Gastroesophageal sphincter (tissue), 4 donors: Measurements from ENCODE around the gene METTL18. TPM values are rescaled to one million over a fixed set of nuclear protein-coding genes. Genes with fewer than 3 reads are reported as not detected.

Experiments used
- ATAC-seq: fragments of 150-250 bp; one replicate; pipeline ENCODE4 v1.9.1; 2016; ENCODE audit warnings: mild to moderate bottlenecking, moderate library complexity
- H3K27ac ChIP-seq, 4 donors: fragments of 200-600 bp; sonication (generic) in 3 of 4; 1 replicate in 3 of 4; 2 replicates in 1 of 4; pipeline ENCODE4 v1.5.1; 2016 to 2019
- H3K27me3 ChIP-seq: fragments of 200-600 bp; sonication (generic); one replicate; pipeline ENCODE4 v1.5.1; 2019
- H3K36me3 ChIP-seq, 2 donors: fragments of 200-600 bp; sonication (generic); one replicate each; pipeline ENCODE4 v1.5.1; 2019; ENCODE audit warnings: control low read depth in 1 of 2
- H3K4me1 ChIP-seq, 3 donors: fragments of 200-600 bp; sonication (generic); 1 replicate in 2 of 3; 2 replicates in 1 of 3; pipeline ENCODE4 v1.5.1; 2016 to 2019; ENCODE audit warnings: control low read depth in 2 of 3
- H3K4me3 ChIP-seq, 2 donors: fragments of 200-600 bp; sonication (generic); one replicate each; pipeline ENCODE4 v1.5.1; 2019; ENCODE audit warnings: mild to moderate bottlenecking in 1 of 2, moderate library complexity in 1 of 2
- H3K9me3 ChIP-seq, 3 donors: fragments of 200-600 bp; sonication (generic); one replicate each; pipeline ENCODE4 v1.5.1; 2017 to 2019; ENCODE audit warnings: control low read depth in 2 of 3
- EP300 ChIP-seq: sonication (generic); formaldehyde crosslinking; IDR thresholded peaks from one replicate; pipeline ENCODE4 v1.6.1; 2017; ENCODE audit warnings: antibody characterized with exemption, mild to moderate bottlenecking
- POLR2A ChIP-seq, 2 donors: fragments of 450-650 bp; IDR thresholded peaks; one replicate each; pipeline ENCODE4 v1.6.1; 2017; ENCODE audit warnings: antibody characterized with exemption in 2 of 2, mild to moderate bottlenecking in 2 of 2, moderate library complexity in 1 of 2
- POLR2AphosphoS5 ChIP-seq: sonication (generic); formaldehyde crosslinking; IDR thresholded peaks from one replicate; pipeline ENCODE4 v1.6.1; 2017; ENCODE audit warnings: antibody characterized with exemption
- WGBS, 2 donors: methylation state at CpG; one replicate each; pipeline ENCODE4 v1.1.5; 2018; ENCODE audit warnings: low coverage in 1 of 2; 5-methylcytosine and 5-hydroxymethylcytosine counted together
- total RNA-seq, 4 donors: library from RNA; depleted of rRNA; stranded (reverse); fragments of >200 nt; gene quantifications; one replicate each; pipeline ENCODE4 v1.1.0, GENCODE V29; 2016
- TF ChIP-seq, protein P1 (sequence below), 4 experiments: fragments of 200-600 bp in 2 of 4; fragments of 450-650 bp in 2 of 4; sonication (generic) in 1 of 4; IDR thresholded peaks; one replicate each; pipeline ENCODE4 v1.5.1; 2017 to 2019; ENCODE audit warnings: antibody characterized with exemption in 4 of 4, mild to moderate bottlenecking in 2 of 4, moderate library complexity in 2 of 4

METTL18 gene
- total RNA-seq, 4 donors from 2014 or later = 3.9 to 8.8 (median 6.1) TPM

DNA sequence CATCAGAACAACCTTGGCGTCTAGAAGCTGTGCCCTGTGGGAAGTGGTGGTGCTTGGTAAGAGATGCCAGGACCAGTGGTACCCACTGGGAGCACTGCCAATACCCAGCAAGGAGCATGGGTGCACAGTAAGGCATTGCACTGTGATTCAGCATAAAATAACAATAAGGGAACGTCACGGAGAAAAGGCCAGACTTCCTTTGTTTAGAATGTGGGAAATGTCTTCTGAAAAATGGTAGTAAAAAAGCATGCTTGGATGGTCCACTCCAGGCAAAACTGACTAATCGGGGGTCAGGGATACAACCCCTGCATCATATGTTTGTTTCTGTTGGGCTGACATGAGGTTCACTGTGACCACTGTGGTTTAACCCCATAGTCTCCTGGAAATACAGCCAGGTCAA, 14.7 kb downstream of the METTL18 start:
- Histone ChIP-seq H3K9me3 (no peaks in the 10 kb centered on the region), H3K36me3 (peaks cover 0 to 3% of the 10 kb centered on the region in 2 donors), H3K27ac (no peak overlapping the region), H3K27me3 (peaks cover 7% of the 10 kb centered on the region), H3K4me3 (no peak overlapping the region), H3K4me1 (no peaks in the 10 kb centered on the region)
- WGBS, 2 donors = 23 to 48% methylated on average over 4 of the region's 4 CpGs
- TF ChIP-seq EP300 (no peak), POLR2AphosphoS5 (no peak), POLR2A (IDR thresholded peaks at IDR 0.05) (no peak)
- TF ChIP-seq, protein P1, sequence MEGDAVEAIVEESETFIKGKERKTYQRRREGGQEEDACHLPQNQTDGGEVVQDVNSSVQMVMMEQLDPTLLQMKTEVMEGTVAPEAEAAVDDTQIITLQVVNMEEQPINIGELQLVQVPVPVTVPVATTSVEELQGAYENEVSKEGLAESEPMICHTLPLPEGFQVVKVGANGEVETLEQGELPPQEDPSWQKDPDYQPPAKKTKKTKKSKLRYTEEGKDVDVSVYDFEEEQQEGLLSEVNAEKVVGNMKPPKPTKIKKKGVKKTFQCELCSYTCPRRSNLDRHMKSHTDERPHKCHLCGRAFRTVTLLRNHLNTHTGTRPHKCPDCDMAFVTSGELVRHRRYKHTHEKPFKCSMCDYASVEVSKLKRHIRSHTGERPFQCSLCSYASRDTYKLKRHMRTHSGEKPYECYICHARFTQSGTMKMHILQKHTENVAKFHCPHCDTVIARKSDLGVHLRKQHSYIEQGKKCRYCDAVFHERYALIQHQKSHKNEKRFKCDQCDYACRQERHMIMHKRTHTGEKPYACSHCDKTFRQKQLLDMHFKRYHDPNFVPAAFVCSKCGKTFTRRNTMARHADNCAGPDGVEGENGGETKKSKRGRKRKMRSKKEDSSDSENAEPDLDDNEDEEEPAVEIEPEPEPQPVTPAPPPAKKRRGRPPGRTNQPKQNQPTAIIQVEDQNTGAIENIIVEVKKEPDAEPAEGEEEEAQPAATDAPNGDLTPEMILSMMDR (IDR thresholded peaks at IDR 0.05) = no peak
- no peak for ATAC-seq

DNA sequence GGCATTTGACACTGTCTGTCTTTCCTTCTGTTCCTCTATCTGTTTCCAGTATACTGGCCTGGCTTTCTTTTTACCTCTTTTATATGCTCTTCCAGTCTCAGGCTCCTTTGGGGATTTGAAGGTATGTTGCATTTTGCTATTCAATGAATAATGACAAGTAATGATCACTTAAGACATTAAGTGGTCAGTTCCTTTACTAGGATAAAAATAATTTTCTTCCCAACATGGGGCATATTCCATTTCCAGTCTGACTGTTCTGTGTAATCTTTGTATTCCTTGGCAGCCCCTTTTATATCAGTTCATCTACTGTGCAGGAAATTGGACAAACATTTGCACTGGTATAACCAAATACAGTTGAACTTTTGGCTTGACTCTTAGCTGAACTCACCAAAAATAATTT, 15.6 kb downstream of the METTL18 start:
- ATAC-seq = no peak
- TF ChIP-seq POLR2AphosphoS5 (no peak), EP300 (no peak), POLR2A (IDR thresholded peaks at IDR 0.05) (no peak)
- TF ChIP-seq, protein P1 (IDR thresholded peaks at IDR 0.05) = no peak
- Histone ChIP-seq H3K4me3 (no peak overlapping the region), H3K27me3 (peaks cover 6% of the 10 kb centered on the region), H3K9me3 (no peaks in the 10 kb centered on the region), H3K4me1 (no peaks in the 10 kb centered on the region), H3K27ac (no peak overlapping the region), H3K36me3 (no peaks in the 10 kb centered on the region)

DNA sequence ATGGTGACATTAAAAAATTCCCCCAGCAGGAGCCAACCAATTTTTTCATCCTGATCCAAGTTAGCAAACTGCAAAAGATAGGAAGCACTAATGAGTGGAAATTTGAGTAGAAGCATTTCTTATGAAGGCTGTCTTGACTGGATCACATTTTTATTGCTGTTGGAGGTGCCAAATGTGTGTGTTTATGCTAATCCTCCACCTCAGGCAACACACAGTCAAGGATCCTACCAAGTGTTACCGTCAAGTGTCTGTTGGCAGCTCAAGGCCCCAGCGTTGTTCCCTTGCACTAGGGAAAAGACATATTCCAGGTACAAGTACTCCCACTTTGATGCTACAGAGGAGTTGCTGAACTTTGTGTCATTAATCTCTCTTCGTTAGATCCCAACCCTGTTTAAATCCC, 18.3 kb downstream of the METTL18 start:
- Histone ChIP-seq H3K27ac (no peak overlapping the region), H3K4me1 (no peaks in the 10 kb centered on the region), H3K36me3 (no peaks in the 10 kb centered on the region), H3K9me3 (no peaks in the 10 kb centered on the region), H3K27me3 (no peaks in the 10 kb centered on the region), H3K4me3 (no peak overlapping the region)
- no peak for TF ChIP-seq EP300
- TF ChIP-seq POLR2A (IDR thresholded peaks at IDR 0.05) = no peak
- no peak for TF ChIP-seq POLR2AphosphoS5
- TF ChIP-seq, protein P1 (IDR thresholded peaks at IDR 0.05) = no peak
- ATAC-seq = no peak
- WGBS, 2 donors = 53 to 90% methylated on average over 2 of the region's 3 CpGs

DNA sequence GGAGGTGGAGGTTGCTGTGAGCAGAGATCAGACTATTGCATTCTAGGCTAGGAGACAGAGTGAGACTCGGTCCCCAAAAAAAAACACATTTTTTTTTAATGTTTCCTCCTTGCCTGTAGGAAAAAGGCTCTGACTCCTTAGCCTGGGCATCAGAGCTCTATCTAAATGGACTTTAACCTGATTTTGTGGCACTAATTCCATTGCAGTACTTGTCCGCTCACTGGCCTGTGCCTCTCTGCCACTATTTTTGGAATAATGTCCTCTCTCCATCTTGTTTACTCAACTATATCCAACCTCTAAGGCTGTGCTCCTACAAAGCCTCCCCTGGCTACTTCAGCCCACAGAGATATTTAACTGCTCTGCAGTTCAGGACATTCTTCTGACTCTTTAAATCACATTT, 26.5 kb downstream of the METTL18 start:
- Histone ChIP-seq H3K9me3 (no peaks in the 10 kb centered on the region), H3K27me3 (peaks cover 4% of the 10 kb centered on the region), H3K36me3 (no peaks in the 10 kb centered on the region), H3K4me1 (no peaks in the 10 kb centered on the region), H3K4me3 (no peak overlapping the region), H3K27ac (no peak overlapping the region)
- TF ChIP-seq, protein P1 (IDR thresholded peaks at IDR 0.05) = no peak
- ATAC-seq = no peak
- WGBS, 2 donors = 68 to 95% methylated on average over 2 of the region's 2 CpGs

DNA sequence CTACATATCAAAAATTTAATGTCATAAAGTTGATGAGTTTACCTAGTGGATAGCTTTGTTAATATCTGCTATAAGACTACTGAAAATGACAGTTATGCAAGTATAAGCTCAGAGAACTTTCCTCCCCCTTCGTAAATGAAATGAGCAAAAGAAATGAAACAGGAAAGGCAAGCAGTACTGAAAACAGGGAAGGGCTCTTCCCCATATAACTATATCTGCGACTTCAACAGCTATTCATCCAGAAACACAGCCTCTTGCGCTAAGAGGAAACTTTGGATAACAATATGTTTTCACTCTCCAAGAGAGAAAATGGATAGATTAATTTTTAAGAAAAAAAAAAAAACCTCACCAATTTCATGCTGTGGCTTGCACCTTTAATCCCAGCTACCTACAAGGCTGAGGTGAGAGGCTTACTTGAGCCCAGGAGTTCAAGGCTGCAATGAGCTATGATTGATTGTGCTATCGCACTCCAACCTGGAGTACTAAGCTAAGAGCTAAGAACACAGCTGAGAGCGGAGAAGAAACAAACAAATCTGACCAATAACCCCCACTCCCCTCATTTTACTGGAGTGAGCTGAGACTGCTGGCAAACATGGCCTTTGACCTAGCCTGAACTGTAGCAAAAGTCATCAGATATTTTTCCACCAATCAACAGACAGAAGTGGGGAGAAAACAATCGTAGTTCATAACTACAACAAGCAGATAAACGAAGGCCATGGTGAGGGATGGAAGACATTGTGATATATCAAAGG, 29.0 kb downstream of the METTL18 start:
- no peaks in the 10 kb centered on the region for H3K36me3 ChIP-seq
- H3K4me1 ChIP-seq = no peaks in the 10 kb centered on the region
- no peaks in the 10 kb centered on the region for H3K9me3 ChIP-seq
- ATAC-seq = no peak
- WGBS, 2 donors = 53% methylated on average over 4 to 7 of the region's 7 CpGs
- H3K27me3 ChIP-seq = peaks cover 2% of the 10 kb centered on the region
- no peak overlapping the region for H3K27ac ChIP-seq
- no peak overlapping the region for H3K4me3 ChIP-seq
- TF ChIP-seq POLR2AphosphoS5 (no peak), EP300 (no peak), POLR2A (IDR thresholded peaks at IDR 0.05) (no peak)
- TF ChIP-seq, protein P1 (IDR thresholded peaks at IDR 0.05) = no peak
